A673 (cell line): Measurements from ENCODE around the gene USP36. TPM values are rescaled to one million over a fixed set of nuclear protein-coding genes. Genes with fewer than 3 reads are reported as not detected.

Experiments used
- BruUV-seq: library from RNA; stranded (reverse); fragments of 400-500 nt; replicated peaks from 2 replicates; lab custom pipeline; 2021; lab: Mats Ljungman, UMichigan
- CTCF ChIA-PET: fragments of 300-600 bp; sonication (Branson Sonifier 250); formaldehyde crosslinking; loops from one replicate; lab custom pipeline; 2022; ENCODE audit warnings: antibody characterized with exemption; lab: Charles Lee
- POLR2A ChIA-PET: fragments of 300-600 bp; sonication (Branson Sonifier 250); formaldehyde crosslinking; loops from one replicate; lab custom pipeline; 2022; ENCODE audit warnings: antibody characterized with exemption; ENCODE audit not compliant: low non-redundant PET; lab: Charles Lee
- DNase-seq: peaks from one replicate; pipeline ENCODE4 v3.0.0-alpha.2; 2015; ENCODE audit warnings: low spot score
- H3K27ac ChIP-seq: fragments of 200-600 bp; sonication (generic); 2 replicates; pipeline ENCODE4 v1.5.1; 2016; ENCODE audit warnings: mixed run types, low read depth, mild to moderate bottlenecking, mixed read lengths, antibody characterized with exemption, low read length; ENCODE audit not compliant: poor library complexity, severe bottlenecking
- H3K27me3 ChIP-seq: fragments of 200-600 bp; sonication (generic); replicated peaks from 2 replicates; pipeline ENCODE4 v1.6.1; 2017; ENCODE audit warnings: mixed run types, low read depth, mild to moderate bottlenecking, mixed read lengths, antibody characterized with exemption, low read length; ENCODE audit not compliant: insufficient read depth, poor library complexity
- H3K36me3 ChIP-seq: fragments of 200-600 bp; sonication (generic); 2 replicates; pipeline ENCODE4 v1.6.1; 2016; ENCODE audit warnings: mixed run types, mild to moderate bottlenecking, mixed read lengths, antibody characterized with exemption, low read length; ENCODE audit not compliant: insufficient read depth, poor library complexity, severe bottlenecking
- H3K4me1 ChIP-seq: fragments of 200-600 bp; sonication (generic); 2 replicates; pipeline ENCODE4 v1.6.1; 2017; ENCODE audit warnings: mixed run types, mild to moderate bottlenecking, mixed read lengths, antibody characterized with exemption, low read length; ENCODE audit not compliant: insufficient read depth, poor library complexity, severe bottlenecking
- H3K4me3 ChIP-seq: fragments of 200-600 bp; sonication (generic); 2 replicates; pipeline ENCODE4 v1.5.1; 2016; ENCODE audit warnings: low read depth, mixed run types, mild to moderate bottlenecking, mixed read lengths, low read length; ENCODE audit not compliant: poor library complexity, severe bottlenecking
- H3K9me3 ChIP-seq: fragments of 200-600 bp; sonication (generic); 2 replicates; pipeline ENCODE4 v1.6.1; 2016; ENCODE audit warnings: mixed run types, low read depth, mild to moderate bottlenecking, mixed read lengths, antibody characterized with exemption, low read length; ENCODE audit not compliant: poor library complexity, severe bottlenecking
- CTCF ChIP-seq: fragments of 300-800, 200-600 bp; sonication (generic); conservative IDR thresholded peaks from 2 replicates; pipeline ENCODE4 v1.5.1; 2017; ENCODE audit warnings: low read depth, mild to moderate bottlenecking, antibody characterized with exemption, low read length, moderate library complexity, mixed read lengths
- EZH2 ChIP-seq: fragments of 200-600 bp; sonication (generic); IDR thresholded peaks from 2 replicates; pipeline ENCODE4 v1.6.1; 2017; ENCODE audit warnings: borderline replicate concordance, low read depth, mild to moderate bottlenecking, mixed read lengths, antibody characterized with exemption, low read length; ENCODE audit not compliant: poor library complexity, severe bottlenecking
- intact Hi-C: fragments of 100-400 bp; cut with micrococcal nuclease; formaldehyde crosslinking; loops from one replicate; pipeline ENCODE4 v1.10.0; 2022; ENCODE audit not compliant: unreplicated experiment
- total RNA-seq: library from RNA; stranded (reverse); gene quantifications from 2 replicates; pipeline ENCODE4 v1.2.3, GENCODE V29; 2021

The USP36 gene
- total RNA-seq, 1 experiment from 2014 or later = 74.9 TPM

GRCh38 chr17:78864117-78864516, 23.5 kb upstream of the USP36 start:
- TF ChIP-seq EZH2 (no peak), CTCF (no peak)
- intact Hi-C loops = no loop called here
- H3K27ac ChIP-seq = no peak overlapping the region
- no peak for DNase-seq
- BruUV-seq = no TSS peak
- H3K36me3 ChIP-seq = no peaks in the 10 kb centered on the region
- no peaks in the 10 kb centered on the region for H3K4me1 ChIP-seq
- no peak overlapping the region for H3K4me3 ChIP-seq
- ChIA-PET CTCF (interaction anchor here (0.6 kb wide), 1 partner anchor 104 kb away, joined by 3 read pairs; no protein-coding TSS in a partner anchor), POLR2A (no interaction called here)
- H3K27me3 ChIP-seq = no peaks in the 10 kb centered on the region
- H3K9me3 ChIP-seq = no peaks in the 10 kb centered on the region

GRCh38 chr17:78862073-78863023, 21.7 kb upstream of the USP36 start:
- ChIA-PET POLR2A (no interaction called here), CTCF (no interaction called here)
- DNase-seq = no peak
- Histone ChIP-seq H3K9me3 (no peaks in the 10 kb centered on the region), H3K4me3 (no peak overlapping the region), H3K4me1 (no peaks in the 10 kb centered on the region), H3K27me3 (no peaks in the 10 kb centered on the region), H3K27ac (no peak overlapping the region), H3K36me3 (no peaks in the 10 kb centered on the region)
- BruUV-seq = no TSS peak
- TF ChIP-seq EZH2 (no peak), CTCF (no peak)
- intact Hi-C loops = no loop called here

GRCh38 chr17:78861229-78861628, 20.6 kb upstream of the USP36 start:
- no TSS peak for BruUV-seq
- ChIA-PET POLR2A (interaction anchor here (0.7 kb wide), 1 partner anchor 136 kb away, joined by 3 read pairs; no protein-coding TSS in a partner anchor), CTCF (no interaction called here)
- Histone ChIP-seq H3K4me3 (no peak overlapping the region), H3K4me1 (no peaks in the 10 kb centered on the region), H3K27ac (no peak overlapping the region), H3K36me3 (no peaks in the 10 kb centered on the region), H3K9me3 (no peaks in the 10 kb centered on the region), H3K27me3 (no peaks in the 10 kb centered on the region)
- no peak for DNase-seq
- TF ChIP-seq CTCF (no peak), EZH2 (no peak)
- intact Hi-C loops = no loop called here
